Activated T-cell treated with anti-CD3 and anti-CD28 coated beads, Interleukin-2, amount 50 U/mL, for 72 hours (primary cell): Measurements from ENCODE around the gene ERO1B. TPM values are rescaled to one million over a fixed set of nuclear protein-coding genes. Genes with fewer than 3 reads are reported as not detected.

ENCODE experiments used
- ATAC-seq, 2 donors: fragments of 150-1000 bp; cut with Tn5 transposase; replicated peaks in 1 of 2; 2 replicates each; pipeline ENCODE4 v1.10.0; 2021; ENCODE audit warnings: moderate library complexity in 2 of 2, mild to moderate bottlenecking in 1 of 2
- DNase-seq, 2 donors: peaks; one replicate each; pipeline ENCODE4 v3.0.0; 2021 to 2022; ENCODE audit warnings: mixed read lengths in 1 of 2
- H3K27ac Mint-ChIP-seq: one replicate; pipeline ENCODE4 v1.8.0; 2022; ENCODE audit warnings: mild to moderate bottlenecking, moderate library complexity, mixed read lengths
- H3K27me3 Mint-ChIP-seq: one replicate; pipeline ENCODE4 v1.8.0; 2022; ENCODE audit warnings: low read depth, mixed read lengths
- H3K36me3 Mint-ChIP-seq, 2 donors: one replicate each; pipeline ENCODE4 v1.8.0; 2022; ENCODE audit warnings: mixed read lengths in 2 of 2, mild to moderate bottlenecking in 1 of 2; ENCODE audit not compliant: insufficient read depth in 2 of 2
- H3K4me1 Mint-ChIP-seq: one replicate; pipeline ENCODE4 v1.8.0; 2022; ENCODE audit warnings: low read depth, mixed read lengths
- H3K4me3 Mint-ChIP-seq, 2 donors: one replicate each; pipeline ENCODE4 v1.8.0; 2022; ENCODE audit warnings: mild to moderate bottlenecking in 2 of 2, mixed read lengths in 2 of 2, moderate library complexity in 2 of 2
- H3K9me3 Mint-ChIP-seq, 2 donors: one replicate each; pipeline ENCODE4 v1.8.0; 2022; ENCODE audit warnings: mixed read lengths in 2 of 2
- total RNA-seq, 2 donors: library from RNA; stranded (reverse); gene quantifications; one replicate each; pipeline ENCODE4 v1.2.3, GENCODE V29; 2022

Gene ERO1B
- total RNA-seq, 2 donors from 2014 or later = 2.2 to 5.9 TPM

DNA sequence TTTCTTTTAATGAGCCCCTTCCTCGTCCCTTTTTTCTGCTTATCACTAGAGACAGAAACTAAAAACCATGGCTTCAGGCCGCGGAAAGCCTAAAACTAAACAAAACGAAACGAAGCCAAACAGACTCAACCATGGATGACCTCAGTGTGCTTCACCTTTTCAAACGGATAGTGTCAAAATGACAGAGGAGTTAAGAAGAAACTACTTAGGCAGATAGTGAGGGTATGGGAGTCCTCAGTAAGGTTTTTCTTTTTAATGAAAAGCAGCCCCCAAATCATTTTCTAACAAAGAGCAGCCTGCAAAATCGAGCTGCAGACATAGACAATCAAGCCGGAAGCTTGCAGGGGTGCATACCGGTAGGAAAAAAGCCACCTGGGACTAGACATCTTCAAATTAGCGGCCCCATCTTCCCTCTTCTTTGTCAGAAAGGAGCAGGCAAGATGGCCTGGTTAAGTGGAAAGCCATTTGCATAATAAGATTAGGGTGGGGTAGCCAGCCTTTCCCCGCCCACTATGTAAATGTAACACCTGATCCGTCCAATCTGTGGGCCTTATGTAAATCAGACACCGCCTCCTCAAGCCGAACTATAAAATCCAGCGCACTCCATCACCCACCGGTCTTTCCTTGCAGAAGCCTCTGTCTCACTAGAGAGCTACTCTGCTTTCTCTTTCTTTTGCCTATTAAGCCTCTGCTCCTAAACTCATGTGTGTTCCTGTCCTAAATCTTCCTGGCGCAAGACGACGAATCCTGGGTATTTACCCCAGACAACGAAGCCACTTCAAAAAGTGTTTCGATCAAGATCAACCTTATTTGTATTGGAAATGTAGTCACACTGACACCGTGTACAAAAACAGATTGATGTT, 6.2 kb upstream of the ERO1B start:
- Mint-ChIP-seq H3K36me3 (peaks cover under 1 to 4% of the 10 kb centered on the region in 2 donors), H3K9me3 (no peaks in the 10 kb centered on the region), H3K4me3 (no peak overlapping the region), H3K27me3 (peaks cover 16% of the 10 kb centered on the region), H3K27ac (no peak overlapping the region), H3K4me1 (peaks cover 26% of the 10 kb centered on the region)
- ATAC-seq (no peak), DNase-seq (no peak)

DNA sequence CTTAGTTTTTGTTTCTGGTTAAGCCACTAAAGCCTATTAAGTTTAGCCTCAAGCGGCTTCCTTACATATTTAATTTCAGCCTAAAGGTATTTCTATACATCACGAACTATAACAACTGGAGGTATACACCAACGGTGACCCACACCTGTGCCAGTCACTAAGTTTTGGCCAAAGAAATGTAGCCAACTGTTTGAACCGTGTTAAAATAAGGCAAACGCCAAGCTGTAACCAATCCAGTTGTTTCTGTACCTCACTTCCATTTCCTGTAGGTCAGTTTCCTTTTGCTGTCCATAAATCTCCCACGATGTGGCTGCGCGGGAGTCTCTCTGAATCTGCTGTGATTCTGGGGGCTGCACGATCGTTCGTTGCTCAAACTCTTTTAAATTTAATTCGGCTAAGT, 5.6 kb upstream of the ERO1B start:
- DNase-seq (no peak), ATAC-seq (no peak)
- Mint-ChIP-seq H3K27ac (no peak overlapping the region), H3K36me3 (peaks cover 2 to 5% of the 10 kb centered on the region in 2 donors), H3K4me3 (no peak overlapping the region), H3K4me1 (peaks cover 33% of the 10 kb centered on the region), H3K9me3 (no peaks in the 10 kb centered on the region), H3K27me3 (peaks cover 19% of the 10 kb centered on the region)

DNA sequence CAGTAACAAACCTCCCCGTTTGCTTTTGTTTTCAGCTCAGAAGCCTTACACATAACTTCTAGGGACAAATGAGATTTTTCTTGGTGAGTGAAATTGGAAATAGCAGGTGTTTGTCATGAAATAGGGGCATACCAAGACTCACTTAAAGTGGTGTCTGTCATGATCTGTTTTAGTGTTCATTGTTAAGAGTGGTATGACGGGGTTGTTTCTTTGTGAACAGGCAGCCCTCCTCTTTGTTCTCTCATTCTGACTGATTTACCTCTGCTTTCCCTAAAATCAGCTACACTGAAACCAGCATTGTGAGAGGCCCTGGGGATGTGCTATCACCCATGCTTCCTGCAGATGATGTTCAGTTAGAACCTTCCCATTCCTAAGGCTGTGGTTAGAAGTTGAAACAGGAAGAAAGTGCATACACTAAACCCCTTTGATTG, 2.5 kb upstream of the ERO1B start:
- ATAC-seq = peak; percentile 72
- DNase-seq = peak; percentile 49 to 51
- H3K36me3 Mint-ChIP-seq = peaks cover 5% of the 10 kb centered on the region in 2 donors
- H3K4me3 Mint-ChIP-seq = peak overlapping the region; percentile 82 to 89
- peak overlapping the region; percentile 96 for H3K27ac Mint-ChIP-seq
- peaks cover 19% of the 10 kb centered on the region for H3K27me3 Mint-ChIP-seq
- H3K9me3 Mint-ChIP-seq = no peaks in the 10 kb centered on the region
- peaks cover 47% of the 10 kb centered on the region for H3K4me1 Mint-ChIP-seq

DNA sequence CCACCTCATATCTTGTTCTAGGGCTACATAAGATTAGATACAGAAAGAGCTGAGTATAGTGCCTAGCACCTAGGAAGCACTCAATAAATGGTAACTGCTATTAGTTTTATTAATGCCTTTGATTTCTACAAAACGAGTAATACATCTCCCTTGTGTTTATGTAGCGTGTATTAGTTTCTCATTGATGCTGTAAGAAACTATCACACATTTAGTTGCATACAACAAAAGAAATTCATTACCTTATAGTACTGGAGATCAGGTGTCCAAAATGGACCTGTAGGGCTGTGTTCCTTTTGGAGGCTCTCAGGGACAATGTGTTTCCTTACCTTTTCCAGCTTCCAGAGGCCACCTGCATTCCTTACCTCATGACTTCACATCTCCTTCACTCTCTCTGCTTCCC, 961 bp upstream of the ERO1B start:
- Mint-ChIP-seq H3K4me3 (peak overlapping the region; percentile 82 to 89), H3K4me1 (peaks cover 47% of the 10 kb centered on the region), H3K9me3 (no peaks in the 10 kb centered on the region), H3K27ac (no peak overlapping the region), H3K36me3 (peaks cover 5% of the 10 kb centered on the region in 2 donors), H3K27me3 (peaks cover 13% of the 10 kb centered on the region)
- ATAC-seq = no peak
- DNase-seq = no peak

DNA sequence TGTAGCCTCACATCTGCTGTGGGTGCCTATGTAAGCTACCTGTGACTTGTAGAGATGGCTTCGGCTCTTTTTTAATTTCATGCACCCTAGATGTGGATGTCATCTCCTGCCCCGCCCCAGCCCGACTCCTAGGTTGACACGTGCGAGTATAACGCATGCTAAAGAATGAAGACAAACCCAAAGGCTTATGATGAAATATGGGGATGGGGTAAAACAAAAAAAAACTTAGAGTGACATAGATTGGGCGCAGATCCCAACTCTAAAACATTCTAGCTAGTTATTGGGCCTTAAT, 613 bp upstream of the ERO1B start:
- ATAC-seq = no peak
- peak overlapping the region; percentile 82 to 89 for H3K4me3 Mint-ChIP-seq
- no peak overlapping the region for H3K27ac Mint-ChIP-seq
- no peaks in the 10 kb centered on the region for H3K9me3 Mint-ChIP-seq
- peaks cover 5% of the 10 kb centered on the region in 2 donors for H3K36me3 Mint-ChIP-seq
- peaks cover 13% of the 10 kb centered on the region for H3K27me3 Mint-ChIP-seq
- peak in 1 of 2 donors; percentile 40 for DNase-seq
- H3K4me1 Mint-ChIP-seq = peaks cover 47% of the 10 kb centered on the region

DNA sequence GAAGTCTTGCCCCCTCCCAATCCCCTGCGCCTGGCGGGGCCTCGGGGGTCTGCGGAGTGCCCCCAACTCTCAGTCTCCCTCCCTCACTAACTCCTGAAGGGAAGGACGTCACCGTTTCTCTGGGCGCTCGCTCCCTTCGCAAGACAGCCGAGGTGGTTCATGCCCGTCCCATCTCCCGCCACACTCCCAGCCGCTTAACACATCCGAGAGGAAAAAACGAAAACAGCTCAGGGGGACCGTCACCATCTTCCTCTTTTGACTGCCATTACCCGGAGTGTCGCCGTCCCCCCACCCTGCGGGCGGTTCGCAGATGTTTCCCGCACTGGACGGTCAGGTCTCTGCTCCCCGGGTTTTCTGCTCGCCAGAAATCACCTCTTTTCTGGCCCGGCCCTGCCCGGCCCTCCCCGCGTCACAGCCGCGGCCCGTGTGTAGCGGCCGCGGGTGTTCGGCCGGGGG, 532 bp downstream of the ERO1B start:
- peaks cover 0 to under 1% of the 10 kb centered on the region in 2 donors for H3K9me3 Mint-ChIP-seq
- peaks cover 5 to 7% of the 10 kb centered on the region in 2 donors for H3K36me3 Mint-ChIP-seq
- DNase-seq (peak in 1 of 2 donors; percentile 40), ATAC-seq (peak in 1 of 2 donors; percentile 24)
- H3K4me3 Mint-ChIP-seq = peak overlapping the region; percentile 82 to 89
- peaks cover 56% of the 10 kb centered on the region for H3K4me1 Mint-ChIP-seq
- peaks cover 13% of the 10 kb centered on the region for H3K27me3 Mint-ChIP-seq
- H3K27ac Mint-ChIP-seq = peak overlapping the region; percentile 34

DNA sequence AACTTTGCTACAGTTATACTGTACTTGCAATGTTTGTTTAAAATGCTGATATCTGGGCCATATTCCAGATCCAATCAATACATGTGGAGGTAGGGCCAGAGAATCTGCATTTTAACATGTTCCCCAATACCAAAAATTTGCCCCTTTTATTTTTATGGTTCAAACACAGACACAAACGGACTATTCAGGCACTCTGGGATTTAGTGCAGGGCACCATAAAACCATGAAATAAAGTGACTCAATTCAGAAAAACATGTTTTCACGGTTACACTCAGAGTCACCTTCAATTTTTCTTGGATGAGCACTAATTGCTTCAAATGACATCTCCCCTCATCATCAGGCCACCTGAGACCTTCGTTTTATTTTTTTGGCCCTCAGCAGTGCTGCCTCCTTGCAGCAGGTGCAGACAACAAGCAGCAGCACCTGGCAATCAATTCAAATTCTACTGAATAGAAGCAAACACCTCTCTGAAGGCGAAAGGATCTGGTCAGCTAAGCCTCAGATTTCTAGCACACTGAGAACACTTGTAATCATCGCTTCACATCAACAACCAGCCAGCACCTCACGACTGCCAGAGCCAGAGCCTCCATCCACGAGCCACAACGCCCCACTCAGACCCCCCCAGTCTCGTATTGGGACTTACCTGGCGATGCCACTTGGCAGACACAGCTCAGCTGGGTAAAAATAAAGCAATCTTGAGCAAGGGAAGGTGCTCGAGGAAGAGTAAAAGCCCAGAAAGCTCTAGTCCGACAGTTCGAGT, 1.1 kb downstream of the ERO1B start:
- peak overlapping the region; percentile 82 to 89 for H3K4me3 Mint-ChIP-seq
- peak overlapping the region; percentile 4 for H3K27ac Mint-ChIP-seq
- no peak for ATAC-seq
- peaks cover 0 to 5% of the 10 kb centered on the region in 2 donors for H3K9me3 Mint-ChIP-seq
- H3K4me1 Mint-ChIP-seq = peaks cover 62% of the 10 kb centered on the region
- peaks cover 10 to 11% of the 10 kb centered on the region in 2 donors for H3K36me3 Mint-ChIP-seq
- peak; percentile 12 to 16 for DNase-seq
- H3K27me3 Mint-ChIP-seq = peaks cover 13% of the 10 kb centered on the region

DNA sequence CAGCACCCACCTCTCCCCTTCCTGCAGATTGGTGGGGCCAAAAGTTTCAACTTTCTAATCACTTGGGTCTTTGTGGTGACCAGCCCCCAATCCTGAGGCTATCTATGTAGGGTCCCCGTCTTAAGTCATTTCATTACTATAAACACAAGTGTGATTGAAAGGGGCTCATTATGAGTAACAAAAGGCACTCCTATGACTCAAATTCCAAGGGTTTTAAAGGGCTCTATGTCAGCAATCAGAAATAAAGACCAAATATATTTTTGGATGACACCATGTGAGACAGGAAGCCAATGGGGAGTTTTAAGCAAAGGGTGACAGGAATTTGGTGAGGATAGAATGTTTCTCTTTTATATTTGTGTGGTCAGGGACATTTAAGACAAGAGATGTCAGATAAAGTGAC, 6.2 kb downstream of the ERO1B start:
- no peak for DNase-seq
- peaks cover 24% of the 10 kb centered on the region for H3K4me1 Mint-ChIP-seq
- H3K27ac Mint-ChIP-seq = peak overlapping the region; percentile 83
- no peaks in the 10 kb centered on the region for H3K27me3 Mint-ChIP-seq
- peak overlapping the region in 1 of 2 donors; percentile 44 for H3K4me3 Mint-ChIP-seq
- peak; percentile 75 for ATAC-seq
- H3K36me3 Mint-ChIP-seq = peaks cover 6% of the 10 kb centered on the region in 2 donors
- H3K9me3 Mint-ChIP-seq = peaks cover 0 to 6% of the 10 kb centered on the region in 2 donors

DNA sequence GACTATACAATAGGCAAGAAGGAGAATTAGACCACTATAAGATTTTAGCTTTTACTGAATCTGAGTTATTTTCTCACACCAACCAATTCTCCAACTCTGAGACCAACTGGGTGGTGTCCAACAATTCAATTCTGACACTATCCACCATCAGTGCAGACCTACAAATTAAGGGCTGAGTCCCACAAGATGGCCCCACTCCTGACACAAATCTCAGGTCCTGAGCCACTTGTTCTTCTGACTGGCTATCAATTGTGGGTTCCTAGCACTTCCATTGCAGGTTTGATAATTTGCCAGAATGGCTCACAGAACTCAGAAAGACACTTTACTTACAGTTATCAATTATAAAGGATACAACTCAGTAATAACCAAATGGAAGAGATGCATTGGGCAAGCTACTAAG, 6.7 kb downstream of the ERO1B start:
- Mint-ChIP-seq H3K4me3 (no peak overlapping the region), H3K4me1 (peaks cover 19% of the 10 kb centered on the region), H3K27ac (no peak overlapping the region), H3K27me3 (no peaks in the 10 kb centered on the region), H3K9me3 (peaks cover 0 to 6% of the 10 kb centered on the region in 2 donors), H3K36me3 (peaks cover 6% of the 10 kb centered on the region in 2 donors)
- DNase-seq (no peak), ATAC-seq (no peak)

DNA sequence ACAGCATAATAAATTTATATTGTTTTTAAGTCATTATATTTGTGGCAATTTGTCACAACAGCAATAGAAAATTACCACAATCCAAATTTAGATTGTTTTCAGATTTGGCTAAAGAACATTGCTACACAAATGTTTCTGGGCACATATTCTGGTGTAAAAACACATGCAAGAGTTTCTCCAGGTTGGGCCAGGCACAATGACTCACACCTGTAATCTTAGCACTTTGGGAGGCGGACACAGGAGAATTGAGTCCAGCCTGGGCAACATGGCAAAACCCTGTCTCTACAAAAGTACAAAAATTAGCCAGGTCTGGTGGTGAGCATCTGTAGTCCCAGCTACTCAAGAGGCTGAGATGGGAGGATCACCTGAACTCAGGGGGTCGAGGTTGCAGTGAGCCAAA, 8.4 kb downstream of the ERO1B start:
- DNase-seq (no peak), ATAC-seq (no peak)
- Mint-ChIP-seq H3K27ac (no peak overlapping the region), H3K9me3 (peaks cover 0 to 6% of the 10 kb centered on the region in 2 donors), H3K4me1 (peaks cover 18% of the 10 kb centered on the region), H3K36me3 (peaks cover 6% of the 10 kb centered on the region in 2 donors), H3K27me3 (no peaks in the 10 kb centered on the region), H3K4me3 (no peak overlapping the region)

DNA sequence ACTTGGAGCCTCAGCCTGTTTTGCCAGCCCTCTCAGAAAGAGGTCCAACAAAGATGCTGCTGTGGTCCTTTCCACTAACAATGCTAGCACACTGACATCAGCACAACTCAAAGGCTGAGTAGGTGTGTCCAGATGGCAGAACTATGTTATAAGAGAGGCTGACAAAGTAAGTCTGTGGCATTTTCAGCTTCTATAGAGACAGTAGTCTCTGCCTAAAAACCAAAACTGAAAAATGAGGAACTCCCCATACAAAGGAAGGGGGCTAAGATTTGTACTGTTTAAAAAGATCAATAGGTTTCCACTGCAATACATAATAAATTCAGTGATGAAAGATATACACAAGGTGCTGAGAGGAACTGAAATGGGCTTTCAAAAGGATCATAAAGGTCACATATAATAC, 12.3 kb downstream of the ERO1B start:
- H3K9me3 Mint-ChIP-seq = no peaks in the 10 kb centered on the region
- ATAC-seq = no peak
- DNase-seq = no peak
- H3K36me3 Mint-ChIP-seq = peaks cover 0 to 7% of the 10 kb centered on the region in 2 donors
- no peak overlapping the region for H3K27ac Mint-ChIP-seq
- no peaks in the 10 kb centered on the region for H3K27me3 Mint-ChIP-seq
- no peaks in the 10 kb centered on the region for H3K4me1 Mint-ChIP-seq
- no peak overlapping the region for H3K4me3 Mint-ChIP-seq

DNA sequence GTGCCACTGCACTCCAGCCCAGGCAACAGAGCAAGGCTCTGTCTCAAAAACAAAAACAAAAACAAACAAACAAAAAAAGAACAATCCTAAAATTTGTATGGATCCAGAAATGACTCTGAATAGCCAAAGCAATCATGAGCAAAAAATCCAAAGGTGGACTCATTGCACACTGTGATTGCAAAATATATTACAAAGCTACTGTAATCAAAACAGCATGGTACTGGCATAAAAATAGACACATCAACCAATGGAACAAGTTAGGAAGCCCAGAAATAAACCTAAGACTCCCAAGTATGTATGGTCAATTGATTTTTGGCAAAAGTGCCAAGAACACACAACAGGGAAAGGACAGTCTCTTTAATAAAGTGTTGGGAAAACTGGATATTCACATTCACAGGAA, 19.9 kb downstream of the ERO1B start:
- DNase-seq (no peak), ATAC-seq (no peak)
- Mint-ChIP-seq H3K4me1 (peaks cover 16% of the 10 kb centered on the region), H3K27me3 (no peaks in the 10 kb centered on the region), H3K4me3 (no peak overlapping the region), H3K36me3 (peaks cover 27 to 48% of the 10 kb centered on the region in 2 donors), H3K27ac (no peak overlapping the region), H3K9me3 (peaks cover 16 to 18% of the 10 kb centered on the region in 2 donors)

DNA sequence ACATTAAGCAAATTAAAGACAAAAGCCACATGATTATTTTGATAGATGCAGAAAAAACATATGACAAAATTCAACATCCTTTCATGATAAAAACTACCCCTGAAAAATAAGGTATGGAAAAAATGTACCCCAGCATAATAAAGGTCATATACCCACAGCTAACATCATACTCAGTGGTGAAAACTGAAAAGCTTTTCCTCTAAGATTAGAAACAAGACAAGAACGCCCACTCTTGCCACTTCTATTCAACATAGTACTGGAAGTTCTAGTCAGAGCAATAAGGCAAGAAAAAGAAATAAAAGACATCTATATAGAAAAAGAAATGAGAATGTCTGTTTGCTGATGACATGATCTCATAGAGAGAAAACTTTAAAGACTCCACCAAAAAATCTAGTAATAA, 20.7 kb downstream of the ERO1B start:
- no peaks in the 10 kb centered on the region for H3K27me3 Mint-ChIP-seq
- peaks cover 29 to 47% of the 10 kb centered on the region in 2 donors for H3K36me3 Mint-ChIP-seq
- ATAC-seq (peak in 1 of 2 donors; percentile 13), DNase-seq (no peak)
- H3K9me3 Mint-ChIP-seq = peaks cover 16 to 18% of the 10 kb centered on the region in 2 donors
- H3K4me3 Mint-ChIP-seq = no peak overlapping the region
- H3K27ac Mint-ChIP-seq = peak overlapping the region; percentile 11
- peaks cover 16% of the 10 kb centered on the region for H3K4me1 Mint-ChIP-seq
